Stimulated activated CD4-positive, alpha-beta T cell treated with anti-CD3 and anti-CD28 coated beads, Interleukin-15, amount 100 ng/mL, for 1 hour (primary cell): ENCODE results near the gene SLC25A17.

Source experiments
- DNase-seq, 2 donors: peaks; one replicate each; pipeline ENCODE4 v3.0.0-alpha.2; 2020; ENCODE audit warnings: low read depth in 1 of 2, low spot score in 1 of 2

SLC25A17 gene

GRCh38 chr22:40758390-40758789, 60.8 kb downstream of the SLC25A17 start:
- no peak for DNase-seq

GRCh38 chr22:40757071-40757470, 62.1 kb downstream of the SLC25A17 start:
- DNase-seq, result no peak

- no peak for DNase-seq
Measured at GRCh38 chr22:40753114-40753513, 66.0 kb downstream of the SLC25A17 start.

GRCh38 chr22:40751250-40751649, 67.9 kb downstream of the SLC25A17 start:
- no peak for DNase-seq

GRCh38 chr22:40749829-40750228, 69.3 kb downstream of the SLC25A17 start:
- no peak for DNase-seq

- no peak for DNase-seq
Measured at GRCh38 chr22:40748388-40749355, 70.5 kb downstream of the SLC25A17 start.

GRCh38 chr22:40747361-40747760, 71.8 kb downstream of the SLC25A17 start:
- DNase-seq, result no peak

- DNase-seq, result no peak
Measured at GRCh38 chr22:40746428-40747220, 72.5 kb downstream of the SLC25A17 start.

- DNase-seq, result no peak
Measured at GRCh38 chr22:40743768-40744167, 75.4 kb downstream of the SLC25A17 start.

GRCh38 chr22:40741116-40741515, 78.0 kb downstream of the SLC25A17 start:
- no peak for DNase-seq

GRCh38 chr22:40739721-40740120, 79.4 kb downstream of the SLC25A17 start:
- DNase-seq, result no peak

GRCh38 chr22:40733919-40734318, 85.2 kb downstream of the SLC25A17 start:
- no peak for DNase-seq

GRCh38 chr22:40732999-40733292, 86.2 kb downstream of the SLC25A17 start:
- no peak for DNase-seq

GRCh38 chr22:40729284-40729683, 89.9 kb downstream of the SLC25A17 start:
- DNase-seq, result no peak

- peak; percentile 29 to 32 for DNase-seq
Measured at GRCh38 chr22:40728731-40729189, 90.4 kb downstream of the SLC25A17 start.

- DNase-seq, result no peak
Measured at GRCh38 chr22:40727964-40728615, 91.1 kb downstream of the SLC25A17 start.

GRCh38 chr22:40727070-40727963, 91.8 kb downstream of the SLC25A17 start:
- no peak for DNase-seq

- no peak for DNase-seq
Measured at GRCh38 chr22:40726514-40726913, 92.6 kb downstream of the SLC25A17 start.

GRCh38 chr22:40723396-40723933, 95.7 kb downstream of the SLC25A17 start:
- DNase-seq, result no peak

- no peak for DNase-seq
Measured at GRCh38 chr22:40721266-40721665, 97.9 kb downstream of the SLC25A17 start.
